ENCODE measurements around the gene PRXL2A. TPM values are rescaled to one million over a fixed set of nuclear protein-coding genes. Genes with fewer than 3 reads are reported as not detected.
"Not testable (repeated sequence)": the region's sequence is repeated elsewhere in the genome, so short reads cannot be mapped to it uniquely, and the experiment has no call there.

The PRXL2A gene
- total and polyA plus RNA-seq, 2 experiments from 2014 or later, result 166 to 222 TPM

DNA sequence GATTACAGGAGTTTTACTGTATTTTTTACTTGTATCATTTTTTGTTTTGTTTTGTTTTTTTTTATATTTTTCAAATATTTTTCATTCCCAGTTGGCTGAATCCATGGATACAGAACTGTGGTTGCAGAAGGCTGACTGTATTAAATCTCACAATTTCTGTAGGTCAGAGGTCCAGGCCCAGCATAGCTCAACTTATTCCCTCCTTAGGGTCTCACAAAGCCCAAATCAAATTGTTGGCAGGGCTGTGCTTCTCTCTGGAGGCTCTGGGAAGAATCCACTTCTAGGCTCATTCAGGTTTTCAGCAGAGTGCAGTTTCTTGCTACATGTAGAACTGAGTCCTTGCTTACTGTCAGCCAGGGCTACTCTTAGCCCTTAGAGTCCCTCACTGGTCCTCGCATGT is 68.3 kb downstream of the PRXL2A start:
- no peaks in the 10 kb centered on the region for H3K27me3 ChIP-seq
- H3K4me1 ChIP-seq (ENCODE audit: insufficient read depth), result peaks cover 18% of the 10 kb centered on the region
- H2AFZ ChIP-seq, result no peak overlapping the region
- H3K9me2 ChIP-seq (replicated peaks; ENCODE audit: insufficient read depth), result no peaks in the 10 kb centered on the region
- TF ChIP-seq, protein P1, sequence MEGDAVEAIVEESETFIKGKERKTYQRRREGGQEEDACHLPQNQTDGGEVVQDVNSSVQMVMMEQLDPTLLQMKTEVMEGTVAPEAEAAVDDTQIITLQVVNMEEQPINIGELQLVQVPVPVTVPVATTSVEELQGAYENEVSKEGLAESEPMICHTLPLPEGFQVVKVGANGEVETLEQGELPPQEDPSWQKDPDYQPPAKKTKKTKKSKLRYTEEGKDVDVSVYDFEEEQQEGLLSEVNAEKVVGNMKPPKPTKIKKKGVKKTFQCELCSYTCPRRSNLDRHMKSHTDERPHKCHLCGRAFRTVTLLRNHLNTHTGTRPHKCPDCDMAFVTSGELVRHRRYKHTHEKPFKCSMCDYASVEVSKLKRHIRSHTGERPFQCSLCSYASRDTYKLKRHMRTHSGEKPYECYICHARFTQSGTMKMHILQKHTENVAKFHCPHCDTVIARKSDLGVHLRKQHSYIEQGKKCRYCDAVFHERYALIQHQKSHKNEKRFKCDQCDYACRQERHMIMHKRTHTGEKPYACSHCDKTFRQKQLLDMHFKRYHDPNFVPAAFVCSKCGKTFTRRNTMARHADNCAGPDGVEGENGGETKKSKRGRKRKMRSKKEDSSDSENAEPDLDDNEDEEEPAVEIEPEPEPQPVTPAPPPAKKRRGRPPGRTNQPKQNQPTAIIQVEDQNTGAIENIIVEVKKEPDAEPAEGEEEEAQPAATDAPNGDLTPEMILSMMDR (IDR thresholded peaks at IDR 0.05; ENCODE audit: poor library complexity), result no peak
- no peak for TF ChIP-seq EZH2 (IDR thresholded peaks at IDR 0.05; ENCODE audit: borderline replicate concordance)
- no peak for TF ChIP-seq EZH2phosphoT487 (IDR thresholded peaks at IDR 0.05; ENCODE audit: low read depth, severe bottlenecking, unreplicated experiment)
- H3K27ac ChIP-seq, result peak overlapping the region; percentile 37
- no peaks in the 10 kb centered on the region for H3K36me3 ChIP-seq (replicated peaks; ENCODE audit: insufficient read depth, low read depth)
- no peak overlapping the region for H3K4me3 ChIP-seq
- peaks cover 86% of the 10 kb centered on the region for H3K79me2 ChIP-seq
- peaks cover 41% of the 10 kb centered on the region for H4K20me1 ChIP-seq (ENCODE audit: insufficient read depth, poor library complexity, severe bottlenecking)
- 95% methylated on average over 1 of the region's 1 CpG for WGBS (ENCODE audit: low lambda C conversion rate, missing lambda C conversion rate)
- H3K9me3 ChIP-seq (ENCODE audit: low read depth), result peaks cover 5% of the 10 kb centered on the region
- DNase-seq (ENCODE audit: low spot score), result no peak
- no peak overlapping the region for H3K4me2 ChIP-seq

DNA sequence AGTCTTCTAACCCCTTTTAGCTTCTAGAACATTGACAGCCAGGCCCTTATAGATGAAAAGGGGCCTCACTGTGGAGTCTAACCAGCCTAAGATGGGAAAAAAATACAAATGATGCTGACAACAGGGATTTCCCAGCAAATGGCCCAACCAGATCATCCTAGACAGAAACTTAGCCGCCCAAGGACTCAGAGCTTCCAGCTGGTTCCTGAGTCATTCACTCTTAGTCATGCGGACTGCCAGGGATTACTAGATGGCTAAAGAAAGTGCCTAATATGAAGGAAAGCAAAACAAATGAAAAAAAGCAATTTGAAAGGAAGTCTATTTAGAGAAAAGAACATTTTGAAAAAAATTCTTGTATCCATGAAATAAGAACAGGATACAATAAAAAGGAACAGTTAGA is 69.5 kb downstream of the PRXL2A start:
- H3K79me2 ChIP-seq, result peaks cover 86% of the 10 kb centered on the region
- H2AFZ ChIP-seq, result no peak overlapping the region
- no peaks in the 10 kb centered on the region for H3K9me2 ChIP-seq (replicated peaks; ENCODE audit: insufficient read depth)
- peaks cover 40% of the 10 kb centered on the region for H4K20me1 ChIP-seq (ENCODE audit: insufficient read depth, poor library complexity, severe bottlenecking)
- H3K4me3 ChIP-seq, result no peak overlapping the region
- H3K4me2 ChIP-seq, result no peak overlapping the region
- H3K27ac ChIP-seq, result peak overlapping the region; percentile 37
- H3K36me3 ChIP-seq (replicated peaks; ENCODE audit: insufficient read depth, low read depth), result no peaks in the 10 kb centered on the region
- WGBS (ENCODE audit: low lambda C conversion rate, missing lambda C conversion rate), result 79% methylated on average over 2 of the region's 2 CpGs
- no peak for DNase-seq (ENCODE audit: low spot score)
- peaks cover 9% of the 10 kb centered on the region for H3K4me1 ChIP-seq (ENCODE audit: insufficient read depth)
- no peaks in the 10 kb centered on the region for H3K27me3 ChIP-seq
- TF ChIP-seq EZH2 (IDR thresholded peaks at IDR 0.05; ENCODE audit: borderline replicate concordance) (no peak), EZH2phosphoT487 (IDR thresholded peaks at IDR 0.05; ENCODE audit: low read depth, severe bottlenecking, unreplicated experiment) (no peak)
- TF ChIP-seq, protein P1 (IDR thresholded peaks at IDR 0.05; ENCODE audit: poor library complexity), result no peak
- peaks cover 5% of the 10 kb centered on the region for H3K9me3 ChIP-seq (ENCODE audit: low read depth)

DNA sequence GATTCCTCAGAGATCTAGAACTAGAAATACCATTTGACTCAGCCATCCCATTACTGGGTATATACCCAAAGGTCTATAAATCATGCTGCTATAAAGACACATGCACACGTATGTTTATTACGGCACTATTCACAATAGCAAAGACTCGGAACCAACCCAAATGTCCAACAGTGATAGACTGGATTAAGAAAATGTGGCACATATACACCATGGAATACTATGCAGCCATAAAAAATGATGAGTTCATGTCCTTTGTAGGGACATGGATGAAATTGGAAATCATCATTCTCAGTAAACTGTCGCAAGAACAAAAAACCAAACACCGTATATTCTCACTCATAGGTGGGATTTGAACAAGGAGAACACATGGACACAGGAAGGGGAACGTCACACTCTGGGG is 72.0 kb downstream of the PRXL2A start:
- not testable (repeated sequence) for DNase-seq (ENCODE audit: low spot score); H3K27me3 ChIP-seq; H3K4me3 ChIP-seq; H3K4me2 ChIP-seq; H3K4me1 ChIP-seq (ENCODE audit: insufficient read depth); H3K9me2 ChIP-seq (replicated peaks; ENCODE audit: insufficient read depth); H3K27ac ChIP-seq; H2AFZ ChIP-seq; H3K9me3 ChIP-seq (ENCODE audit: low read depth); H3K36me3 ChIP-seq (replicated peaks; ENCODE audit: insufficient read depth, low read depth)
- peaks cover 31% of the 10 kb centered on the region for H4K20me1 ChIP-seq (ENCODE audit: insufficient read depth, poor library complexity, severe bottlenecking)
- H3K79me2 ChIP-seq, result peaks cover 86% of the 10 kb centered on the region
- WGBS (ENCODE audit: low lambda C conversion rate, missing lambda C conversion rate), result 97% methylated on average over 6 of the region's 6 CpGs

DNA sequence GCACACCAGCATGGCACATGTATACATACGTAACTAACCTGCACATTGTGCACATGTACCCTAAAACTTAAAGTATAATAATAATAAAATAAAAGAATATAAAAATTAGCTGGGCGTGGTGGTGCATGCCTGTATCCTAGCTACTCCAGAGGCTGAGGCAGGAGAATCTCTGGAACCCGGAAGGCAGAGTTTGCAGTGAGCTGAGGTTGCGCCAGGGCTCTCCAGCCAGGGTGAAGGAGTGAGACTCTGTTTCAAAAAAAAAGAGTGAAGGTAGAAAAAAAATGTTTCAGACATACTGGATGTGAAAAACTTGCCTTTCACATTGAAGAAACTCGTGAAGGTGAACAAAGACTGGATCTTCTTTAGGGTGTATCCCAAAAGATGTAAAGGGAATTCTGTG is 72.5 kb downstream of the PRXL2A start:
- Histone ChIP-seq H3K36me3 (replicated peaks; ENCODE audit: insufficient read depth, low read depth) (no peaks in the 10 kb centered on the region), H3K27ac (no peak overlapping the region), H3K9me3 (ENCODE audit: low read depth) (peaks cover 5% of the 10 kb centered on the region), H3K79me2 (peaks cover 86% of the 10 kb centered on the region), H3K4me1 (ENCODE audit: insufficient read depth) (peaks cover 8% of the 10 kb centered on the region), H3K4me3 (no peak overlapping the region), H4K20me1 (ENCODE audit: insufficient read depth, poor library complexity, severe bottlenecking) (peaks cover 36% of the 10 kb centered on the region), H2AFZ (no peak overlapping the region), H3K4me2 (no peak overlapping the region), H3K9me2 (replicated peaks; ENCODE audit: insufficient read depth) (no peaks in the 10 kb centered on the region), H3K27me3 (no peaks in the 10 kb centered on the region)
- TF ChIP-seq EZH2phosphoT487 (IDR thresholded peaks at IDR 0.05; ENCODE audit: low read depth, severe bottlenecking, unreplicated experiment) (no peak), EZH2 (IDR thresholded peaks at IDR 0.05; ENCODE audit: borderline replicate concordance) (no peak)
- TF ChIP-seq, protein P1 (IDR thresholded peaks at IDR 0.05; ENCODE audit: poor library complexity), result no peak
- no peak for DNase-seq (ENCODE audit: low spot score)
- 94% methylated on average over 5 of the region's 5 CpGs for WGBS (ENCODE audit: low lambda C conversion rate, missing lambda C conversion rate)

Data from hepatocyte (in vitro differentiated cells).